Muscle layer of duodenum (tissue), 2 donors: ENCODE measurements around the gene CCDC70.

Experiments
- H3K27ac ChIP-seq: one replicate; pipeline ENCODE4 v1.7.0; 2013; ENCODE audit warnings: mild to moderate bottlenecking, low read length
- H3K27me3 ChIP-seq: one replicate; pipeline ENCODE4 v1.7.0; 2013; ENCODE audit warnings: low read depth, mild to moderate bottlenecking, control low read depth, low read length
- H3K36me3 ChIP-seq, 2 donors: one replicate each; pipeline ENCODE4 v1.7.0; 2013; ENCODE audit warnings: low read length in 2 of 2, control low read depth in 1 of 2, mild to moderate bottlenecking in 1 of 2; ENCODE audit not compliant: insufficient read depth in 2 of 2, control insufficient read depth in 1 of 2
- H3K4me1 ChIP-seq, 2 donors: one replicate each; pipeline ENCODE4 v1.7.0; 2013; ENCODE audit warnings: low read length in 2 of 2, mild to moderate bottlenecking in 2 of 2, control low read depth in 1 of 2, moderate library complexity in 1 of 2; ENCODE audit not compliant: insufficient read depth in 2 of 2, control insufficient read depth in 1 of 2
- H3K4me3 ChIP-seq, 2 donors: one replicate each; pipeline ENCODE4 v1.7.0; 2013; ENCODE audit warnings: low read length in 2 of 2, low read depth in 1 of 2, mild to moderate bottlenecking in 1 of 2
- H3K9me3 ChIP-seq, 2 donors: one replicate each; pipeline ENCODE4 v1.7.0; 2013; ENCODE audit warnings: low read length in 2 of 2, control low read depth in 1 of 2, mild to moderate bottlenecking in 1 of 2; ENCODE audit not compliant: control insufficient read depth in 1 of 2
- donor health status: healthy.

CCDC70 gene

GRCh38 chr13:51844862-51845573 is 16.8 kb upstream of the CCDC70 start, which contains the start of gene TMEM272:
Gene TMEM272 (minus strand): TSS chr13:51845177. CDS start chr13:51838530, 6,647 bp downstream.
- peak within 1 kb of the TSS in 1 of 2 donors; percentile 42 for H3K4me3 ChIP-seq
- H3K4me1 ChIP-seq, result peaks cover 0 to 4% of the 10 kb centered on the region in 2 donors
- H3K27ac ChIP-seq, result no peak within 1 kb of the TSS
- no peaks in the 10 kb centered on the region for H3K27me3 ChIP-seq
- no peaks in the 10 kb centered on the region for H3K36me3 ChIP-seq
- H3K9me3 ChIP-seq, result no peaks in the 10 kb centered on the region

- Histone ChIP-seq H3K4me1 (peaks cover 0 to 4% of the 10 kb centered on the region in 2 donors), H3K27ac (no peak overlapping the region), H3K36me3 (no peaks in the 10 kb centered on the region), H3K27me3 (no peaks in the 10 kb centered on the region), H3K9me3 (no peaks in the 10 kb centered on the region), H3K4me3 (peak overlapping the region in 1 of 2 donors; percentile 42)
Observed at GRCh38 chr13:51845574-51846318, 16.0 kb upstream of the CCDC70 start.

GRCh38 chr13:51846756-51847155 is 15.0 kb upstream of the CCDC70 start:
- Histone ChIP-seq H3K4me1 (peaks cover 0 to 4% of the 10 kb centered on the region in 2 donors), H3K4me3 (no peak overlapping the region), H3K36me3 (no peaks in the 10 kb centered on the region), H3K27ac (no peak overlapping the region), H3K27me3 (no peaks in the 10 kb centered on the region), H3K9me3 (no peaks in the 10 kb centered on the region)

DNA sequence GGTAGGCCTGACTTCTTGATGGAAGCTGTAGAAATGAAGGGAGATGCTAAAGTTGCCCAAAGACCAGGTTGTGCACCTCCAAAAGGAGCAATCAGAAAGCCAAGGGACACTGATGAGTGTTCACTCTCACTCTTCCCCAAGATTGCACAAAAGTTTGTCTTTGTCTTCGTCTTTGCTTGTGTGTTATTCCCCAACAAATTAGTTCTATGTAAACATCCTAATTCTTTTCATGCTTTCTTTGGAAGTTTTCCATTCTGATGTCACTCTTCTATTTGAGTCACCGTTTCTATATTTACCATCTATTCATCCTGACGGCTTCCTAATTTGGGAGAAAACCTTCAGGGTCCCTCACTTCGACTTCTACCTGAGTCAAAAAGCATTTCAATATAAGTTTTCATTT is 13.1 kb upstream of the CCDC70 start:
- H3K4me3 ChIP-seq, result no peak overlapping the region
- H3K27me3 ChIP-seq, result no peaks in the 10 kb centered on the region
- H3K36me3 ChIP-seq, result no peaks in the 10 kb centered on the region
- H3K9me3 ChIP-seq, result no peaks in the 10 kb centered on the region
- no peak overlapping the region for H3K27ac ChIP-seq
- H3K4me1 ChIP-seq, result peaks cover 0 to 4% of the 10 kb centered on the region in 2 donors

GRCh38 chr13:51849145-51850101 is 12.3 kb upstream of the CCDC70 start:
- Histone ChIP-seq H3K9me3 (no peaks in the 10 kb centered on the region), H3K27me3 (no peaks in the 10 kb centered on the region), H3K27ac (no peak overlapping the region), H3K4me3 (no peak overlapping the region), H3K4me1 (peaks cover 0 to 4% of the 10 kb centered on the region in 2 donors), H3K36me3 (no peaks in the 10 kb centered on the region)

DNA sequence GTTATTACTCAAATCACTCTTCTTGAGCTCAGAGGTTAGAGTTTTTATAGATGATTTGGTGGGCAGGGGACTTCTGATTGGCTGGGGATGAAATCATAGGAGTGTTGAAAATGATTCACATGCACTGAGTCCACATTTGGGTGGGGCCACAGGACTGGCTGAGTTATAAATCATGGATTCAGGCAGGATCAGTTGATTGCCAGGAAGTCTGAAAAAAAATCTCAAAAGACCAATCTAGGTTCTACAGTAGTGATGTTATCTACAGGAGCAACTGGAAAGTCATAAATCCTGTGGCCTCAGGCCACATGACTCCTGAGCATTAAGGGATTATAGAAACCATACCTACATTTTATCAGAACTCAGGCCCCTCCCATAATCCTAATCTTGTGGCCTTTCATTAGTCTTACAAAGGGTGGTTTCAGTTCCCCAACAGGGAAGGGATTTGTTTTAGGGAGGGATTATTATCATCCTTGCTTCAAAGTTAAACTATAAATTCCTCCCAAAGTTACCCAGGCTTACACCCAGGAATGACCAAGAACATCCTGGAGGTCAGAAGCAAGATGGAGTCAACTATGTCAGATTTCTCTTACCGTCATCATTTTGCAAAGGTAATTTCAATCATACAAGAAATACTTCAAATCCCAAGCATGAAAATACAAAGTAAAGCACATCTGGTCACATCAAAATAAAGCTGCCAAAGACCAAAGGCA is 5.6 kb upstream of the CCDC70 start:
- Histone ChIP-seq H3K9me3 (no peaks in the 10 kb centered on the region), H3K4me1 (no peaks in the 10 kb centered on the region), H3K36me3 (no peaks in the 10 kb centered on the region), H3K4me3 (no peak overlapping the region), H3K27me3 (no peaks in the 10 kb centered on the region), H3K27ac (no peak overlapping the region)

DNA sequence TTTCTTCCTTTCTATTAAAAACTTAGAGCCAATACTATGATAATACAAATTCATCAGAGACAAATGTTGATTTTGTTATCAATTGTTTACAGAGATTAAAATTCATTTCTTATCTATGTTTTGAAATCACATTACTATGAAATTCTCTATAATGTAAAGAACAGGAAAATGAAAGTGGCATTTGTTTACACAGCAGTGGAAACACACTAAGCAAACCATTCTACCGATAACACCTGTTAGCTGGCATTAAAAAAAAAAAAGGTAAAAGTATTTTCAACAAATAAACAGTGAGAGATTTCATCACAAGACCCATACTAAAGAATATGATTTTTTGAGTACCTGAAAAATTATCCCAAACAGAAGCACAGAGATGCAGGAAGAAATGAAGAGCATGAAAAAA is 4.8 kb upstream of the CCDC70 start:
- H3K9me3 ChIP-seq, result no peaks in the 10 kb centered on the region
- H3K4me3 ChIP-seq, result no peak overlapping the region
- H3K27ac ChIP-seq, result no peak overlapping the region
- H3K36me3 ChIP-seq, result no peaks in the 10 kb centered on the region
- H3K27me3 ChIP-seq, result no peaks in the 10 kb centered on the region
- H3K4me1 ChIP-seq, result no peaks in the 10 kb centered on the region

GRCh38 chr13:51858433-51859247 is 3.1 kb upstream of the CCDC70 start:
- H3K27ac ChIP-seq, result no peak overlapping the region
- no peak overlapping the region for H3K4me3 ChIP-seq
- no peaks in the 10 kb centered on the region for H3K9me3 ChIP-seq
- H3K4me1 ChIP-seq, result no peaks in the 10 kb centered on the region
- H3K36me3 ChIP-seq, result no peaks in the 10 kb centered on the region
- no peaks in the 10 kb centered on the region for H3K27me3 ChIP-seq

DNA sequence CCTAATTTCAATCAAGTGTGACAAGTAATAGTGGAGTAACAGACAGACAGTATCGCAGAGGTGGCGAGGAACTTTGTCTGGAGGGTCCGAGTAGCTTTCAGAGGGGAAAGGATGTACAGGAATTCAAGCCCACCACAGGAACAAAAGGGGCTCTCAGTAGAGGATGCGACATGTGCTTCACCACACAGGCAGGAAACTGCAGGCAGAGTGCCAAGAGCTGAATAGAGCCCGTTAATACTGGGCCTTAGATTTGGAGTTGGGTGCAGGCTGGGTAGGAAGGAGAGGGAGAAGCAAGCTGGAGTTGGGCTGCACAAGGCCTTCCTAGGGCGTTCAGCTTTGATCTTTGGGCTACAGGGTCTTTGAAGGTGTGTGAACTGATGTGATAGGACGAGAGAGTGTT is 1.2 kb downstream of the CCDC70 start:
- Histone ChIP-seq H3K4me1 (no peaks in the 10 kb centered on the region), H3K27me3 (no peaks in the 10 kb centered on the region), H3K4me3 (no peak overlapping the region), H3K27ac (no peak overlapping the region), H3K9me3 (no peaks in the 10 kb centered on the region), H3K36me3 (no peaks in the 10 kb centered on the region)

DNA sequence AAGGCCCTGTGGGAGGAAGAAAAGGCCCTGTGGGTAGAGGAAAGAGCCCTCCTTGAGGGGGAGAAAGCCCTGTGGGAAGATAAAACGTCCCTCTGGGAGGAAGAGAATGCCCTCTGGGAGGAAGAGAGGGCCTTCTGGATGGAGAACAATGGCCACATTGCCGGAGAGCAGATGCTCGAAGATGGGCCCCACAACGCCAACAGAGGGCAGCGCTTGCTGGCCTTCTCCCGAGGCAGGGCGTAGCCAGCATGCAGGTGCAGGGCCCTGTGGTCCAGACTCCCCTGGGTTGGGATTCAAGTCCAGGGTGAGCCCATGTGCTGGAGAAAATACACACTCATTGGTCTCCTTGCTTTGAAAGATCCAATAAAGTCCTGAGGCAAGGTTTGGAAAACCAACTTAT is 4.1 kb downstream of the CCDC70 start:
- H3K4me3 ChIP-seq, result no peak overlapping the region
- H3K27me3 ChIP-seq, result no peaks in the 10 kb centered on the region
- H3K27ac ChIP-seq, result no peak overlapping the region
- no peaks in the 10 kb centered on the region for H3K9me3 ChIP-seq
- H3K36me3 ChIP-seq, result no peaks in the 10 kb centered on the region
- H3K4me1 ChIP-seq, result no peaks in the 10 kb centered on the region
